ENCODE results near the gene RASGEF1B.

Gene RASGEF1B

DNA sequence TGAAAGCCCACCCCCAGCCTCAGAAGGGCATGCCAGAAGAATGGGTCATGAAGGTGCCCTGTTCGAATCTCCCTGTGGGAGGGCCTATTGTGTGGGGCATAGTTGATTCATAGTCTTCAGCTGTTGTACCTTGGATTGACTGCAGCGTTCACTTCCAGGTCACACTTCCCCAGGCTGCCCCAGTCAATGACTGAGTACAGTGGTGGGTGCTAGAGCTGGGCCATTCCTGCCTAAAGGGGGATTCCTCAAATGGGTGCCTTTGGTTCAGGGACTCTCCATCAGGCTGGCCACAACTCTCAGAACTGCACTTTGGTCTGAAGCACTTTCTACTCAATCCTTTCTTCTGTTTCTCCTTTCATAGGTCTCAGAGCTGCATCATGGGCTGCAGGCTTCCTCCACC lies 35.0 kb upstream of the RASGEF1B start:
- no peak for DNase-seq (ENCODE audit: low read depth)
- TF ChIP-seq, protein P1, sequence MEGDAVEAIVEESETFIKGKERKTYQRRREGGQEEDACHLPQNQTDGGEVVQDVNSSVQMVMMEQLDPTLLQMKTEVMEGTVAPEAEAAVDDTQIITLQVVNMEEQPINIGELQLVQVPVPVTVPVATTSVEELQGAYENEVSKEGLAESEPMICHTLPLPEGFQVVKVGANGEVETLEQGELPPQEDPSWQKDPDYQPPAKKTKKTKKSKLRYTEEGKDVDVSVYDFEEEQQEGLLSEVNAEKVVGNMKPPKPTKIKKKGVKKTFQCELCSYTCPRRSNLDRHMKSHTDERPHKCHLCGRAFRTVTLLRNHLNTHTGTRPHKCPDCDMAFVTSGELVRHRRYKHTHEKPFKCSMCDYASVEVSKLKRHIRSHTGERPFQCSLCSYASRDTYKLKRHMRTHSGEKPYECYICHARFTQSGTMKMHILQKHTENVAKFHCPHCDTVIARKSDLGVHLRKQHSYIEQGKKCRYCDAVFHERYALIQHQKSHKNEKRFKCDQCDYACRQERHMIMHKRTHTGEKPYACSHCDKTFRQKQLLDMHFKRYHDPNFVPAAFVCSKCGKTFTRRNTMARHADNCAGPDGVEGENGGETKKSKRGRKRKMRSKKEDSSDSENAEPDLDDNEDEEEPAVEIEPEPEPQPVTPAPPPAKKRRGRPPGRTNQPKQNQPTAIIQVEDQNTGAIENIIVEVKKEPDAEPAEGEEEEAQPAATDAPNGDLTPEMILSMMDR (IDR thresholded peaks at IDR 0.05; ENCODE audit: insufficient read depth, low read depth, low read length, missing control alignments) = no peak
- H3K4me3 ChIP-seq (ENCODE audit: low read length) = no peak overlapping the region

DNA sequence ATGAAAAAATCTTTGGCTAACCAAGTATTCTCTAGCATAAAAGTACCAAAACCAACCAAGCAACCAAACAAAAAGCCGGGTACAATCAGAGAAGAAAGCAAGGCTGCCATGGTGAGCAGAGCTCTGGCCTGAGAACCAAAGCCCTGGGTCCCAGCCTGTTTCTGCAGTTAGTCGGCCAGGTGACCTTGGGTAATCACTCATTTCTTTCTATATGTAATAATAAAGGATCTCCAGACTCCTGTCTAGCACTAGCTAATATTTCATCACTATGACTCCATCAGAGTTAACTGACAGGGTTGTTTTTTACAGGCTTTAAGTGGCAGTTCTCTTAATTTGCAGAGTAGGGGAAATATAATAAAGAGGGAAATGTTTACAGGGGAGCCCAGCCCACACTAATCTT lies 34.0 kb upstream of the RASGEF1B start:
- no peak for DNase-seq (ENCODE audit: low read depth)
- TF ChIP-seq, protein P1 (IDR thresholded peaks at IDR 0.05; ENCODE audit: insufficient read depth, low read depth, low read length, missing control alignments) = no peak
- no peak overlapping the region for H3K4me3 ChIP-seq (ENCODE audit: low read length)

DNA sequence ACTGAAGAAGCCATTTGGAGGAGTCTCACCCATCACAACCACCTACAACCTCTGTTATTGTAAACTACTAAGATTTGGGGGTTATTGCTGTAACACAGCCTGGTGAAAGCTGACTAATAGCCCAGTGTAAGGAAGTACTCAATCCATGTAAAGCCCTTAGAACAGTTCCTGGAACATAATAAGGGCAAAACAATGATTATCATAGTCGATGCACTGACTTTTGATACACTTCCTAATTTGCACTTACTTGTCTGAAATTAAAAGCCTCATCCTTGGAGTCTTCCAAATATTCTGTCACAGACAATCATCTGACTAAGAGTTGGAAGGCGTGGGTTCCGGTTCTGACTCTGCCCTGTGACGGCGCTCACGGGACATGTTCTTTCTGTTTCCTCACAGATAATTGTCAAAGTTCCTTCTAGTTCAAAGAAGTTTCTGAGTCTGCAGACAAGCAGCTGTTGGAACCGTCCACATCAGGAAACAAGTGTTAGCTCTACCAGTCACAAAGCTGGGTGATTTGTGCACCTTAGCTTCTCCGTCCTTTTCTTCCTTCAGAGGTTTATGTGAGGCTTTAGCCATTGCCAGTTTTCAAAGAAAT lies 33.4 kb upstream of the RASGEF1B start:
- DNase-seq (ENCODE audit: low read depth) = no peak
- H3K4me3 ChIP-seq (ENCODE audit: low read length) = no peak overlapping the region
- TF ChIP-seq, protein P1 (IDR thresholded peaks at IDR 0.05; ENCODE audit: insufficient read depth, low read depth, low read length, missing control alignments) = no peak

DNA sequence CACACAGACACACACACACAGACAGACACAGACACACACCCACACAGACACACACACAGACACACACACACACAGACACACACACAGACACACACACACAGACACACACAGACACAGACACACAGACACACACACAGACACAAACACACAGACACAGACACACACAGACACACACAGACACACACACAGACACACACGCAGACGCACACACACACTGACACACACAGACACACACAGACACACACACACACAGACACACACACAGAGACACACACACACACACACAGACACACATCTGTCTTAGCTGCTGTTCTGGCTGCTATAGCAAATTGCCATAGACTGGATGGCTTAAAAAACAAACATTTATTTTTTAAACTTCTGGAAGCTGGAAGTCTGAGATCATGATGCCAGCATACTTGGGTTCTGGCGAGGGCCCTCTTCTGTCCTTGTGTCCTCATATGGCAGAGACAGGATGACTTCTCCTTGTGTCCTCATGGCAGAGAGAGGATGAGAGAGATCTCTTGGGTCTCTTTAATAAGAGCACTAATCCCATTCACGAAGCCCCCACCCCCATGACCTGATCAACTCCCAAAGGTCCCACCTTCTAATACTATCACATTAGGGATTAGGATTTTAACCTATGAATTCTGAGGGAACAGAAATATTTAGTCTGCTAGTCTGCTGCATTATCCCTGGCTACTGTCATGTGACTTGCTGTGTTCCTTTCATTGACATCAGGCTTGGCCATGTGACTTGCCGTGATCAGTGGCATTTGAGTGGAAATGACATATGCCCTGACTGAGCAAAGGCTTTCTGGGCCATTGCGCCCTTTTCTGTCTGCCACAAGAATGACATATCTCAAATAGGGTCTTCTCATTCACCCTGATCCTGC lies 32.7 kb upstream of the RASGEF1B start:
- DNase-seq (ENCODE audit: low read depth) = no peak
- no peak overlapping the region for H3K4me3 ChIP-seq (ENCODE audit: low read length)
- TF ChIP-seq, protein P1 (IDR thresholded peaks at IDR 0.05; ENCODE audit: insufficient read depth, low read depth, low read length, missing control alignments) = no peak

DNA sequence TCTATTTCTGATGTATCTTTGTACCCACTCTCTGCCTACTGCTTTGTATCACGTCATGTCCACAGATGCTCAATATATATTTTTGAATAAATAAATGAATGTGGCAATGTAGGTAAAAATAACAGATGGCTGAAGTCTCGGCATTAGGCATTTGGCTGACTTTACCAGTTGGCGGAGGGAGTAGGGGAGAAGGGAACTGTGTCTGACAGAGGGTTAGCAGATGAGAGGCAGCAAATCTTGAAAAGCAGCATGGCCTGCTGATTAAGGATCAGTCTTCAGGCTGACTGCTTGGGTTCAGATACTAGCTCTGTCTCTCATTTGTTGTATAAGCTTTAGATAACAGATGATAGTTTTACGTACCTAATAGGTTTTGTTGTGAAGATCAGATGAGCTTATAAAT lies 31.9 kb upstream of the RASGEF1B start:
- DNase-seq (ENCODE audit: low read depth) = no peak
- no peak overlapping the region for H3K4me3 ChIP-seq (ENCODE audit: low read length)
- TF ChIP-seq, protein P1 (IDR thresholded peaks at IDR 0.05; ENCODE audit: insufficient read depth, low read depth, low read length, missing control alignments) = no peak

DNA sequence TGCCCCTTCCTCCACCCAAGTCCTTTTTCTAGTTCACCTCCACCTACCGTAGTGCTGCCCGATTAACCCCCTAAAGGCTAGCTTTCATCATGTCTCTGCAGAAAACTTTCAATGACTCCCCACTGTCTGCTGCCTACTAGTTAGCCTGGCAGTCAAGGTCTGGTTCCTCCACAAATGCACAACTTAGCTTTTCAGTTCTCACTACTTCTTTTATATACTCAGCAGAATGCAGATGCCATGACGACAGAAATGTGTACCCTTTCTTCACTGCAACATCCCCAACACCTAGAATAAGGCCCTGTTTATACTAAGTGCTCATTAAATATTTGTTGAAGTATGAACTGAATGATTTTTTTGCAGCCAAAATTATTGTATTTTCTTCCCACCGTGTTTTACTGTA lies 30.9 kb upstream of the RASGEF1B start:
- no peak overlapping the region for H3K4me3 ChIP-seq (ENCODE audit: low read length)
- TF ChIP-seq, protein P1 (IDR thresholded peaks at IDR 0.05; ENCODE audit: insufficient read depth, low read depth, low read length, missing control alignments) = no peak
- no peak for DNase-seq (ENCODE audit: low read depth)

Data from epithelial cell of esophagus (primary cell).